ENCODE results near the gene RPL41. TPM values are rescaled to one million over a fixed set of nuclear protein-coding genes. Genes with fewer than 3 reads are reported as not detected.

The RPL41 gene
- total RNA-seq, 1 donor: 2,844 TPM

GRCh38 chr12:56121204-56121870 lies 4.9 kb downstream of the RPL41 start:
- no peak overlapping the region for H3K4me3 ChIP-seq (ENCODE audit: insufficient read depth, low read length)
- H3K9me3 ChIP-seq (ENCODE audit: low read depth, low read length): no peaks in the 10 kb centered on the region
- H3K36me3 ChIP-seq (ENCODE audit: insufficient read depth, low read length): peaks cover 18% of the 10 kb centered on the region
- no peak for DNase-seq (ENCODE audit: insufficient read length, low spot score, missing footprints)
- peaks cover 16% of the 10 kb centered on the region for H4K20me1 ChIP-seq (ENCODE audit: insufficient read depth, low read length)
- H2AFZ ChIP-seq (ENCODE audit: low read length): no peak overlapping the region
- H3K27ac ChIP-seq (ENCODE audit: low read depth, low read length): no peak overlapping the region
- H3K4me1 ChIP-seq (ENCODE audit: insufficient read depth, low read length): peaks cover 26% of the 10 kb centered on the region
- peaks cover 40% of the 10 kb centered on the region for H3K79me2 ChIP-seq (ENCODE audit: insufficient read depth, low read length)
- no peak for TF ChIP-seq CTCF (IDR thresholded peaks at IDR 0.05; ENCODE audit: extremely low read depth, low read depth, low read length)
- no peak overlapping the region for H3K4me2 ChIP-seq (ENCODE audit: insufficient read depth, low read length)
- no peaks in the 10 kb centered on the region for H3K27me3 ChIP-seq (ENCODE audit: insufficient read depth, low read length)

- TF ChIP-seq CTCF (IDR thresholded peaks at IDR 0.05; ENCODE audit: extremely low read depth, low read depth, low read length): no peak
- Histone ChIP-seq H3K4me2 (ENCODE audit: insufficient read depth, low read length) (no peak overlapping the region), H3K79me2 (ENCODE audit: insufficient read depth, low read length) (peaks cover 32% of the 10 kb centered on the region), H2AFZ (ENCODE audit: low read length) (no peak overlapping the region), H3K36me3 (ENCODE audit: insufficient read depth, low read length) (peaks cover 13% of the 10 kb centered on the region), H3K27ac (ENCODE audit: low read depth, low read length) (no peak overlapping the region), H3K9me3 (ENCODE audit: low read depth, low read length) (no peaks in the 10 kb centered on the region), H3K4me3 (ENCODE audit: insufficient read depth, low read length) (no peak overlapping the region), H3K4me1 (ENCODE audit: insufficient read depth, low read length) (peaks cover 37% of the 10 kb centered on the region), H3K27me3 (ENCODE audit: insufficient read depth, low read length) (no peaks in the 10 kb centered on the region), H4K20me1 (ENCODE audit: insufficient read depth, low read length) (peaks cover 8% of the 10 kb centered on the region)
- no peak for DNase-seq (ENCODE audit: insufficient read length, low spot score, missing footprints)
These were observed 6.2 kb downstream of the RPL41 start for GRCh38 chr12:56122637-56123036.

- H3K27ac ChIP-seq (ENCODE audit: low read depth, low read length): no peak overlapping the region
These were observed 7.7 kb downstream of the RPL41 start for GRCh38 chr12:56124133-56124532.

More at GRCh38 chr12:56124133-56124532, 7.7 kb downstream of the RPL41 start:
- Histone ChIP-seq H3K79me2 (ENCODE audit: insufficient read depth, low read length) (peaks cover 33% of the 10 kb centered on the region), H3K36me3 (ENCODE audit: insufficient read depth, low read length) (peaks cover 11% of the 10 kb centered on the region), H3K4me2 (ENCODE audit: insufficient read depth, low read length) (no peak overlapping the region), H3K4me3 (ENCODE audit: insufficient read depth, low read length) (no peak overlapping the region), H3K27me3 (ENCODE audit: insufficient read depth, low read length) (no peaks in the 10 kb centered on the region), H3K4me1 (ENCODE audit: insufficient read depth, low read length) (peaks cover 30% of the 10 kb centered on the region), H3K9me3 (ENCODE audit: low read depth, low read length) (no peaks in the 10 kb centered on the region), H2AFZ (ENCODE audit: low read length) (no peak overlapping the region), H4K20me1 (ENCODE audit: insufficient read depth, low read length) (no peaks in the 10 kb centered on the region)
- DNase-seq (ENCODE audit: insufficient read length, low spot score, missing footprints): no peak
- TF ChIP-seq CTCF (IDR thresholded peaks at IDR 0.05; ENCODE audit: extremely low read depth, low read depth, low read length): no peak

Data from osteoblast (primary cell).